Motor neuron (in vitro differentiated cells): ENCODE results near the gene ENAH. TPM values are rescaled to one million over a fixed set of nuclear protein-coding genes. Genes with fewer than 3 reads are reported as not detected.

ENCODE experiments used
- ATAC-seq, 8 experiments: fragments of 200-7000 bp; cut with Tn5 transposase; replicated peaks in 6 of 8; 2 replicates each; pipeline ENCODE4 v1.8.0; 2021; ENCODE audit warnings: mild to moderate bottlenecking in 8 of 8, moderate library complexity in 8 of 8
- H3K27ac ChIP-seq, 2 donors: fragments of 250-450 bp; sonication (Bioruptor Pico); 2 replicates each; pipeline ENCODE4 v1.9.0; 2021; ENCODE audit warnings: antibody characterized with exemption in 2 of 2, mild to moderate bottlenecking in 2 of 2, moderate library complexity in 1 of 2
- H3K4me1 ChIP-seq, 2 donors: fragments of 250-450 bp; sonication (Bioruptor Pico); replicated peaks in 1 of 2; 2 replicates each; pipeline ENCODE4 v1.6.1; 2021; ENCODE audit warnings: antibody characterized with exemption in 2 of 2, mild to moderate bottlenecking in 2 of 2, moderate library complexity in 1 of 2
- H3K4me3 ChIP-seq, 5 donors: fragments of 250-450 bp; sonication (Bioruptor Pico); 2 replicates each; pipeline ENCODE4 v1.9.0; 2021; ENCODE audit warnings: antibody characterized with exemption in 5 of 5, mild to moderate bottlenecking in 5 of 5, moderate library complexity in 4 of 5
- WGBS, 10 experiments: fragments of 450-650 bp; shearing (Covaris generic); methylation state at CpG; one replicate each; pipeline ENCODE4 v1.0.0; 2022; 5-methylcytosine and 5-hydroxymethylcytosine counted together
- in situ Hi-C, 9 experiments: fragments of 400-800 bp; cut with MboI; loops; one replicate each; pipeline ENCODE4 v1.15.0; 2021; ENCODE audit warnings: low sequenced_read_pairs in 9 of 9, low pct_unique_long_range_greater_than_20kb in 2 of 9; ENCODE audit not compliant: unreplicated experiment in 9 of 9
- total RNA-seq, 8 experiments: library from RNA; unstranded; fragments of 300-600 nt; gene quantifications; 2 replicates each; pipeline versions ENCODE4 v1.2.3 to v1.2.4, GENCODE V29; 2022

ENAH gene
- total RNA-seq, 8 experiments from 2014 or later: 11.1 to 172 (median 64.9) TPM

GRCh38 chr1:225608014-225608796 lies 44.7 kb downstream of the ENAH start:
- in situ Hi-C loops: no loop called here
- Histone ChIP-seq H3K27ac (no peak overlapping the region), H3K4me3 (no peak overlapping the region), H3K4me1 (peaks cover 2 to 3% of the 10 kb centered on the region in 2 donors)
- no peak for ATAC-seq
- 63 to 97% (median 84%) methylated on average over 4 to 14 of the region's 14 CpGs for WGBS, 10 experiments

GRCh38 chr1:225607355-225607754 lies 45.6 kb downstream of the ENAH start:
- H3K4me3 ChIP-seq: no peak overlapping the region
- in situ Hi-C loops: no loop called here
- WGBS, 10 experiments: 83 to 100% (median 96%) methylated on average over 1 to 3 of the region's 3 CpGs; no CpG with 5 or more reads in 1 of the 10 experiments
- H3K4me1 ChIP-seq: peaks cover 3% of the 10 kb centered on the region in 2 donors
- ATAC-seq: no peak
- no peak overlapping the region for H3K27ac ChIP-seq

- peaks cover 3% of the 10 kb centered on the region in 2 donors for H3K4me1 ChIP-seq
- in situ Hi-C loops: no loop called here
- ATAC-seq: peak in 5 of 8 experiments; percentile 29 to 65 (median 41)
- H3K27ac ChIP-seq: no peak overlapping the region
- H3K4me3 ChIP-seq: no peak overlapping the region
These were observed 49.2 kb downstream of the ENAH start for GRCh38 chr1:225603538-225604354.

GRCh38 chr1:225602590-225603206 lies 50.2 kb downstream of the ENAH start:
- no peak overlapping the region for H3K27ac ChIP-seq
- no peak for ATAC-seq
- peaks cover 3% of the 10 kb centered on the region in 2 donors for H3K4me1 ChIP-seq
- no peak overlapping the region for H3K4me3 ChIP-seq
- in situ Hi-C loops: no loop called here
- 50 to 100% (median 82%) methylated on average over 1 of the region's 1 CpG; no CpG with 5 or more reads in 1 of the 10 experiments for WGBS, 10 experiments

- peaks cover 3% of the 10 kb centered on the region in 2 donors for H3K4me1 ChIP-seq
- ATAC-seq: no peak
- 87 to 97% (median 93%) methylated on average over 3 of the region's 3 CpGs for WGBS, 10 experiments
- no peak overlapping the region for H3K27ac ChIP-seq
- in situ Hi-C loops: no loop called here
- H3K4me3 ChIP-seq: no peak overlapping the region
These were observed 50.9 kb downstream of the ENAH start for GRCh38 chr1:225601902-225602589.

GRCh38 chr1:225598847-225599246 lies 54.1 kb downstream of the ENAH start:
- in situ Hi-C loops: no loop called here
- H3K4me1 ChIP-seq: peaks cover 3% of the 10 kb centered on the region in 2 donors
- no peak overlapping the region for H3K4me3 ChIP-seq
- 73 to 100% (median 90%) methylated on average over 1 to 2 of the region's 2 CpGs for WGBS, 10 experiments
- no peak for ATAC-seq
- no peak overlapping the region for H3K27ac ChIP-seq

GRCh38 chr1:225597926-225598575 lies 54.9 kb downstream of the ENAH start:
- 71 to 100% (median 96%) methylated on average over 1 to 2 of the region's 2 CpGs for WGBS, 10 experiments
- H3K4me1 ChIP-seq: no peaks in the 10 kb centered on the region
- no peak overlapping the region for H3K27ac ChIP-seq
- in situ Hi-C loops: no loop called here
- no peak for ATAC-seq
- no peak overlapping the region for H3K4me3 ChIP-seq

- H3K4me1 ChIP-seq: no peaks in the 10 kb centered on the region
- 80 to 100% (median 100%) methylated on average over 1 of the region's 1 CpG; no CpG with 5 or more reads in 2 of the 10 experiments for WGBS, 10 experiments
- no peak for ATAC-seq
- H3K27ac ChIP-seq: no peak overlapping the region
- H3K4me3 ChIP-seq: no peak overlapping the region
- in situ Hi-C loops: no loop called here
These were observed 56.2 kb downstream of the ENAH start for GRCh38 chr1:225596736-225597135.

- no peak overlapping the region for H3K27ac ChIP-seq
- in situ Hi-C loops: no loop called here
- H3K4me3 ChIP-seq: no peak overlapping the region
- no peaks in the 10 kb centered on the region for H3K4me1 ChIP-seq
- WGBS, 10 experiments: 11 to 100% (median 85%) methylated on average over 1 to 2 of the region's 2 CpGs
- no peak for ATAC-seq
These were observed 56.9 kb downstream of the ENAH start for GRCh38 chr1:225595974-225596551.

- Histone ChIP-seq H3K4me3 (no peak overlapping the region), H3K4me1 (no peaks in the 10 kb centered on the region), H3K27ac (no peak overlapping the region)
- no peak for ATAC-seq
- in situ Hi-C loops: no loop called here
These were observed 57.5 kb downstream of the ENAH start for GRCh38 chr1:225595452-225595851.

GRCh38 chr1:225593414-225593813 lies 59.5 kb downstream of the ENAH start:
- Histone ChIP-seq H3K4me1 (no peaks in the 10 kb centered on the region), H3K27ac (no peak overlapping the region), H3K4me3 (no peak overlapping the region)
- in situ Hi-C loops: no loop called here
- WGBS, 10 experiments: 94 to 100% (median 98%) methylated on average over 2 to 5 of the region's 5 CpGs; no CpG with 5 or more reads in 2 of the 10 experiments
- ATAC-seq: no peak

- in situ Hi-C loops: no loop called here
- no peaks in the 10 kb centered on the region for H3K4me1 ChIP-seq
- no peak overlapping the region for H3K27ac ChIP-seq
- H3K4me3 ChIP-seq: no peak overlapping the region
- 78 to 100% (median 91%) methylated on average over 1 to 3 of the region's 3 CpGs; no CpG with 5 or more reads in 1 of the 10 experiments for WGBS, 10 experiments
- no peak for ATAC-seq
These were observed 60.4 kb downstream of the ENAH start for GRCh38 chr1:225592362-225593025.
